Measurements from ENCODE around the gene SLC43A1.

Gene SLC43A1

DNA sequence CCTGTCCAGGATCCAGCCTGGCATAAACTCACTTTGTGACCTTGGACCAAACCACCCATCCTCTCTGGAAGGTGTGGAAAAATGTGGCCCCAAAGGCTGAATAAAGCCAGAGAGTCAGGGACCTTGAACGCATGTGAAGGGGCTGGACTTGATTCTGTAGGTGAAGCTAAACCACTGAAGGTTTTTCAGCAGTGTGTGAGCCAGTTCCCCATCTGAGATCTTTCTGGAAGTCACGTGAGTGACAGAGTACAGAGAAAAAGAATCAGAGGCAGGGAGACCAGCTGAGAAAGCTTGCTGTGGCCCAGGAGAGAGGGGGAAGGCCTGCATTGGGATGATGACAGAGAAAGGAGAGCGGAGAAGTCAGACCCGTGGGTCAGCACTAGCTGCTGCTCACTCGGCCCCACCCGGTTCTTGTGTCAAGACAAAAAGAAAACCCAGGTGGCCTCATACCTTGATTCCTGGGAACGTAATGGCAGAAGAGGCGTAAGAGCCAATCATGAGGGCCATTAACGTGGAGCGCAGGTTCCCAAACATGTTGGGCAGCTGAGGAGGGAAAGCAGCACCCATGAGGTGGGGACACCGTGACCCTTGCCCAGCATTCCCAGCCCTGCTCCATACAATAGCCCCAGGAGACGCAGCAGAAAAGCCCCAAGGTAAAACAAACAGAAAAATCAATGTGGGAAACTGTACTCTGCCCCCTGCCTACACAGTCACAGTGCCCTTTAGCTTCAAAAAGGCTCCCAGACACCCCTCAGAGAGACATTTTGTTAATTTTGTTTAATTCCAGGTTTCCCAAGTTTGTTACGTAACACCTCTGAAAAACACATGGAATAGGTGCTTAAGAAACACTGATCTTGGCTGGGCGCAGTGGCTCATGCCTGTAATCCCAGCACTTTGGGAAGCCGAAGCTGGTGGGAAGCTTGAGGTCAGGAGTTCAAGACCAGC lies 17.9 kb downstream of the SLC43A1 start:
- DNase-seq (ENCODE audit: low read depth), result no peak

DNA sequence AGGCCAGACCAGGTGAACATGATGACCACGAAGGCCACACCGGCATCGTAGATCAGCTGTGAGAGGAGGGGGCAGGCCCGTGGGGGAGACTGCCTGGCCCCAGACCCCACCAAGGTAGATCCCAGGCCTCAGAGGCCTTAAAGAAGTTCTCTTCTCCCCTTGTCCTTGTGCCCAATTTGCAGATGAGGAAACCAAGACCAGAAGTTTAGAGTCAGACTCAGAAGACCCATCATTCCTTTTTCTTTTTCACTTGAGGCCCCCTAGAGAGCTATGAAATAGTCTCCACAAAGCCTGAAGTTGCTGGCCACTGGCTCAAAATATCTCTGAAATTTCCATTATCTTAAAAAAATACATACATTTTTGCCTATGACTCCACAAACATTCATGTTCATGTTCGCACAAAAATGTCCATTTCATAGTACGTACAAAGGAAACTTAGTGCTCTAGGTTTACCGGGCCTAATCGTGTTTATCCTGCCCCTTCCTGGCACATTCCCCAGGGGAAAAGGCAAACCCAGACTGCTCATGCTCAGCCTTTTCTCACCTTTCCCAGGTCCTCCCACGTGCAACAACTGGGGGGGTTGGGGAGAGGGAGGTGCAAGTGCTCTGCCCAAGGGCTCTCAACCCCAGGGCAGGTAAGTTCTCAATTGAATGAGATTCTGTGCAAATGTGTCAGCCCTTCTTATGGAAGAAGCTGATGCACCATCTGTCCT lies 19.2 kb downstream of the SLC43A1 start:
- no peak for DNase-seq (ENCODE audit: low read depth)

DNA sequence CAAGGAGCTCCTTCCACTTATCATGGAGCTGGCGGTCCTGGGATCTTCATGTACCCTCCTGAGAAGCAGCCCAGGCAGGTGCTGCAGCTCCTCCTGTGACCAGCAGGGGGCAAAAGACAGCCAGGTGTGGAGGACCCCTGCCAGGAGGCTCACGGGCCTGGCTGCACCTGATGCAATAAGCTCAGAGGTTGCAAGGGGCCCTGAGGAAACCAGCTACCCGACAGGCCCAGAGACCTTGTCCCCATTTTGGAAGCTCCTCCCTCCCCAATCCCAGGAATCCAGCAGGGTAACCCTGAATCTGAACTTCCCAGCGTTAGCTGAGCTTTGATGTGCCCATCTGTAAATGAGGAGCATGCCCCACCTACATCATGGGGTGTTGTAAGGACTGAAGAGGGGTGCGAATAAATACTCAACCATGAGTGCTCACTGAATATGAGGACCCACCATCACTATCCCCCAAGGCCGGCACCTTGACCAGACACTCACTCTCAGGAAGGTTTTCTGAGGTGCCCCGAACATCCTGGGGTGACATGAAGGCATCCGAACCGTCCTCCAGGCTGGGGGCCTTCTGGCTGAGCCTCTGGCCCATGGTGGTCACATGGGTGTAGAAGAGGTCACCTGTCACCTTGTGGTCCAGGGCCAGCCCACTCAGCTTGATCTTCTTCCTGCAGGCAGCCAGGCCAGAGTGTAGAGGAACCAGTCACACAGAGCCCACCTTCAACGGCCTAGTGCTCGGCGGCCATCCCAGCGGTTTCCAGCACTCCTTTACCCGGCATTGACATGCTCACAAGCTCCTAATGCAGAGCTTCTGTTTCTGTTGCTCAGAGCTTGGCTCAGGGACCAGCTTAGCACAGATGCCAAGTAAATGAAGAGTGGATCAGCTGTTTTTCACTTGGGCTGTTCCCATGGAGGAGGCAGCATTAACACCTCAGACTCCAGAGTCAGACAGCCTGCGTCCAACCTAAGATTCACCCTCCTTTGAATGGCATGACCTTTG lies 21.7 kb downstream of the SLC43A1 start:
- DNase-seq (ENCODE audit: low read depth), result peak; percentile 59

DNA sequence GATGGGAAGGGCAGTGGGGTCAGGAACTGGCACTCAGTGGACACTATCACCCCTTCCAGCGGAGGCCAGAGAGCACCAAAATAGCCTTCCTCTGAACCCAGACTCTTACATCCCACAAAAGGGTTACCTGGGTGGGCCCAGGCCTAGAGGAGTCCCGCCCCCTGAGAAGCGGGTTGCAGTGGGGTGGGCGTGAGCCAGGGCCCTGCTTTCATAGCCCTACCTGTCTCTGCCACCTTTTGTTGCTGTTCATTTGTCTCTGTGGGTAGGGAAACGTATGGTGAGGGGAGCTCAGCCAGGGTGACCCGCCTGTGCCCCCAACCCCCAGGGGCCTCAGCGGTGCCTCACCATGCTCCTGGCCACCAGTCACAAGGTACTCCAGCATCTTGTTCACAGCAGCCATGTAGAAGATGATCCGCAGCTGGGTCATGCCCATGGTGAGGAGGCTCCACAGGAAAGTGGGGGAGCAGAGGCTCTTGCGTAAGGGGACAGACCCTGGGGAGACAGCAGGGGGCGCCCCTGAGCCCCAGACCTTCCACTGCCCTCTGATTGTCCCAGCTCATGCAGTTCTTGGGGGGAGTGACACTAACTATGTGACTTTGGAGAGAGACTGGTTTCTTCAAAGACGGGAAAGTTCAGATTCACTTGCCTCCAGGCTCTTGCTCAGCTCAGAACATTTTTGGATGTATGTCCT lies 24.0 kb downstream of the SLC43A1 start:
- DNase-seq (ENCODE audit: low read depth), result peak; percentile 30

DNA sequence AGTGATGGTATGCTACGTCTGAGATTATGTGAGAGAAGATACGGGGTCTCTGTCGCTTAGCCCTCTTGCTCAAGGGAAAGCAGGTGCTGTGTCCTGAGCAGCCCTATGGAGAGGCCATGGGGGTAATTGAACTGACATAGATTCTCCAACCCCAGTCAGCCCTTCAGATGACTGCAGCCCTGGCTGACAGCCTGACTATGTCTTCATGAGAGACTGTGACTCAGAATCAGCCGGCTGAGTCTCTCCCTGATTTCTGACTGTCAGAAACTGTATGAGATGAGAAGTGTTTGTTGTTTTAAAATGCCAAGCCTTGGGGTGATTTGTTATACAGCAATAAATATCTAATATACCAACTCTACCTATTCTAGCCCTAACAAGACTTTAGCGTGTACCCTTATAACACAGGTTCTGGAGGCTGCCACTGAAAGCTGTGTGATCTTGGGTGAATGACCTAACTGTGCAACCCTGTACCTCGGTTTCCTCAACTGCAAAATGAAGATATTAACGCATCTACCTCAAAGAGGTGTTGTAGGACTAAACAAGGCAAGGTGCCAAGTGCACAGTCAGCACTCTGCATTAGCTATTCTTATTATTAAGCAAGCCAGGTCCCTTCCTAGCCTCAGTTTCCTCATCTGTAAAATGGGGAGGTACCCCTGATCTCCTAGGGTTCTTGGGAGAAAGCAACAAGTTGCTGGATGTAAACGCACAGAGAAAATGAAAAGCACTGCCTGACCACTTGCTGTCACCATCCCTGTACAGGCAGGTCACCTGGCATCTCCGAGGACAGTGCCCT lies 24.9 kb downstream of the SLC43A1 start:
- no peak for DNase-seq (ENCODE audit: low read depth)

DNA sequence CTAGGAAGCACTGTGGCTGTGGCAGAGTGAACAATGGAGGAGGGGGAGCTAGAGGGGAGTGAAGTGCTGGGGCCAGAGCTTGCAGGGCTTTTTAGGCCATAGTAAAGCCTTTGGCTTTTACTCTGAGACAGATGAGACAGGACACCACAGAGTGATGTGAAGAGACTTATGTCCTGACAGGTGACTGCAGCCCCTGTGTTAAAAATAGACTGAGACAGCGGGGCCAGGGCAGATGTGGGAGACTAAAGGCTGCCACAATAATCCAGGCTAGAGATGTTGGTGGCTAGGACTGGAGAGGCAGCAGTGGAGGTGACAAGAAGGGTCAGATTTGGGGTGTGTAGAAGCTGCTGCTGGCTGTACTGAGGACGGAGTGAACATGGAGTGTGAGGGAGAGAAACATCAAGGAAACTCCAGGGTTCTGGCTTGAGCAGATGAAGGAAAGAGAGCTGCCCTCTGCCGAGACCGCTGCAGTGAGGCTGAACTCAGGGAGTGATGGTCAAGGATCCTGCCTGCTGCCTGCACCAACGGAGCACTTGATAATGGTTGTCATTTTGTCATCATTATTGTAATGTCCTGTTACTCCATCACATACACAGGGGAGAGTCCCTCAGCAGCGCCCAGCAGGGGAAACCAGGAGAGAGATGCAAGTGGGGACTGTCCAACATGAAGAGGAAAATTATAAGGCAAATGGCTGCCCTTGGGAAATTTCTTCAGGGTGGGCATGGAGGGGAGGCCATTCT lies 27.4 kb downstream of the SLC43A1 start:
- no peak for DNase-seq (ENCODE audit: low read depth)

DNA sequence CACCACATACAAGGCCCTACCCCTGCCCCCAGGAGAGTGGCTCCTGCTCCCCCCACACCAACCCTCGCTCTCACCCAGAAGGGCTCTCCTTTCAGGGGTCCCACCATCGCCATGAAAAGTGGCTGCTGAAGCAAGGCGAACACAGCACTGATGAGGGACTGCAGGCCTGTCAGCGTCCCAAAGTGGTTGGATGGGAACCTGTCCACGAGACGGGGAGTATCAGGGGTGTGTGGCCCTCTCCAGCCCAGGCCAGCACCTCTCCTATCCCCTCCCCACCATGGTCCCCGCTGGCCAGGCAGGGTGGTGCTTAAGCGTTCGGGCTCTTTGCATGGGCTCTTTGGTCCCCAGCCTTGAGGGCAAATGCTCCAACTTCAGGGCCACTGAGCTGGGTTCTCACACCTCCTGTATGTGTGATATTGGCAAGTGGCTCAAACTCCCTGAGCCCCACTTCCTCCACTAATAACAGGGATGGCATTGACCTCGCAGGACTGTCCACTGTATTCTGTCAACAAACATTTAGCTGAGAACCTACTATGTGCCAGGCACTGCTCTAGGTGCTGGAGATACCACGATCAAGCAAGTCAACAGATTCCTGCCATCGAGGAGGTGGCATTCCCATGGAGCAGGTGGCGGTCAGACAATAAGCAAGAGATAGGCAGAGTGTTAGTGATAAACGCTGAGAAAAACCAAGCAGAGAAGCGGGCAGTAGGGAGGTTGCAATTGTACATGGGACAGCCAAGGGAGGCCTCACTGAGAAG lies 28.3 kb downstream of the SLC43A1 start:
- DNase-seq (ENCODE audit: low read depth), result no peak

DNA sequence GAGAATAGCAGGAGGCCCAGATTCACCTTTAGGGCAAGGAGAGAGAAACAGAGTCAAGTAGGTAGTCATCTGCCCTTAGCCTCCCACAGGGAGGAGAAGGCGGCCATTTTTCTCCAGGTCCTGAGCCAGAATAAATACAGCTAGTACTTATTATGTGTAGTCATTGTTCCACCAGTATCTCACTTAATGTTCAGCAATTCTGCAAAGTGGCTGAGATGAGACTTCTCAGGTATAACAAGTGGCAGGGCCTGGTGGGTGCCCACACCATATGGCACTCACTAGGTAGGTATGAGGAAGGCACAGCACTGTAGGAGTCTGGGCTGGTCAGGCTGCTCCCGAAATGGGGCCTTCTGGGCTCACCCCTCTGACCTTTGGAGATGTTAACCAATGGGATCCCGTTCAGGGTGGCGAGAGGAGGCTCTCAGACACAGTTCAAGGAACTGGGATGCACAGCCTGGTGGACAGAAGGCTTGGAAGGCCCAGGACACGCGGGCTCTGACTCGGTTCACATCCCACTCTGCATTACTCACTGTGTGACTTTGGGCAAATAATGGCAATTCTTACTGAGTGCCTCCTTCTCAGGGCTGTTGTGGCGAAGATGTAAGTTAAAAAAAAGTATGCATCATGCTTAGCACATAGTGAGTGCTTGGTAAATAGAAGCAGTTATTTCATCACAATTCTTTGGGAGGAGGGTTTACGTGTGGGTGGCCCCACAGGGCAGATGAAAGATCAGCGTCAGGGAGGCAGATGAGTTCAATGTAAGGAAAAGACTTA lies 30.1 kb downstream of the SLC43A1 start:
- DNase-seq (ENCODE audit: low read depth), result no peak

DNA sequence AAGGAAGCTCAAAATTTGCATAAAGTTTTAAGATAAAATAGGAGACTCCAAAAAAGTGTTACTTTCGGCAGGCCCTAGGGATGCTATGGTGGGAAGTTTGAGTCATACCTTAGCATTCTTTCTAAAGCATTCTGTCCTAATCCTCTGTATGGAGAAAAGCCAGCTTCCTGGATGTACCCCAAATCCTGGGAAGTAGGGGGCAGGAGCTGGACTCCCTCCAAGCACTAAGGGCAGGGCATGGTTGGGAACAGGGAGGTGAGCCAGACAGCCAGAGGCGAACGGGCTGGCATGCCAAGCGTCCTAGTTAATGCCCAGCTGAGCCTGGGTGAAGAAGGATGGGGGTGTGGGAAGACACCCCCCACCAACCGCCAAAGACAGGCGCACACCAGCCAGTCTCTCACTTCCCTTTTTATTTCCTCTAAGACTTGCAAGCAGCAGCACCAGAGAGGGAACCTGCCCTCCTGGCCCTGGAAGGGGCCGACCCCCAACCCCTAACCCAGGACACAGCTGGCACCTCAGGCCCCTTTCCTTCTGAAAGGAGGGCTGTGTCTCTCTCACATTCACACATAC lies 31.3 kb downstream of the SLC43A1 start:
- DNase-seq (ENCODE audit: low read depth), result no peak

DNA sequence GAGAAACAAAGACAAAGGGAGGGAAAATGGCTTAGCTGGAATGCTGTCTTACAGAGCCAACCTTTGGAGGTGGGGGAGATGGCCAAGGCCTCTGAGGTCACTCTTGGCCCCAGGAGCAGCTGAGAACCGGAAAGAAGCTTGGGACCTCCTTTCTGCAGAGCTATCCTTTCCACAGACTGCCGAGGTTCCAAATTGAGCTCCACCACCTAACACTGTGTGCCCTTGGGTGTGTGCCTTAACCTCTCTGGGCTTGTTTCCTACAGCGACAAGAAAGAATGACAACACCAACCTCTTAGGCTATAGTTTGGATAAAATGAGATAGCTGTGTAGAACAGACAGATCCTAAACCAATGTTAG lies 32.0 kb downstream of the SLC43A1 start:
- no peak for DNase-seq (ENCODE audit: low read depth)

DNA sequence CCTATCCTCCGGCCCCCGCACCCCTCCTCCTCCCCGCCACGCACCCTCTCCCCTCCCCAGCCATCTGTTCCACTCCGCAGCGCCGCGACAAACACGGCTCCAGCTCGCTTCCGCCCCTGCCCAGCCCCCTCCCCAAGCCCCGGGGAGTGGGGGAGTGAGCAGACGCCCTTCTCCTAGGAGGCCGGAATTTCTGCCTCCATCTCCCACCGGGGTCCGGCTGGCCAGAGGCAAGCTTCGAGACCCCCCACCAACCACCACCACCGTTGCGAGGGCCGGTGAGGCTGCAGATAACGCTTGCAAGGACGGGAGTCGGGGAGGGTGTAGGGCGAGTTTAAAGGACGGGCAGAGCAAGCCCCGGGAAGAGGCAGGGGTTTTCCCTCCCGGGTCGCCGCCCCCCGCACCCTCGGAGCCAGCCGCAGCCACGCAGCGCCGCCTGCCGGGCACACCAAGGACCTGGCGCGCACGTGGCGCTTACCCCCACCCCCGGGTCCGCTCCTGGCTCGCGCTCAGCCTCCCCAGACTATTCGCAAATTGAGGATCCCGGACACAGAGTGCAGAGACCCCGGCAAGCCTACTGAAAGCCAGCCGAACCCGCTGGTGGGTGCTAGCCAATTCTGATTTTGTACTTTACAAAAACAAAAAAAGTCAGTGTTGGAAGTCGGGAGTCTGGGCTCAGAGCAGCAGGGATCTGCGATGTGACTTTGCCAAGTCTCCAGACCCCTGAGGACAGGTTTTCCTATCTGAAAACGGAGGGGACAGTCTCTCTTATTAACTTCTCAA lies 32.5 kb downstream of the SLC43A1 start:
- peak; percentile 62 for DNase-seq (ENCODE audit: low read depth)

DNA sequence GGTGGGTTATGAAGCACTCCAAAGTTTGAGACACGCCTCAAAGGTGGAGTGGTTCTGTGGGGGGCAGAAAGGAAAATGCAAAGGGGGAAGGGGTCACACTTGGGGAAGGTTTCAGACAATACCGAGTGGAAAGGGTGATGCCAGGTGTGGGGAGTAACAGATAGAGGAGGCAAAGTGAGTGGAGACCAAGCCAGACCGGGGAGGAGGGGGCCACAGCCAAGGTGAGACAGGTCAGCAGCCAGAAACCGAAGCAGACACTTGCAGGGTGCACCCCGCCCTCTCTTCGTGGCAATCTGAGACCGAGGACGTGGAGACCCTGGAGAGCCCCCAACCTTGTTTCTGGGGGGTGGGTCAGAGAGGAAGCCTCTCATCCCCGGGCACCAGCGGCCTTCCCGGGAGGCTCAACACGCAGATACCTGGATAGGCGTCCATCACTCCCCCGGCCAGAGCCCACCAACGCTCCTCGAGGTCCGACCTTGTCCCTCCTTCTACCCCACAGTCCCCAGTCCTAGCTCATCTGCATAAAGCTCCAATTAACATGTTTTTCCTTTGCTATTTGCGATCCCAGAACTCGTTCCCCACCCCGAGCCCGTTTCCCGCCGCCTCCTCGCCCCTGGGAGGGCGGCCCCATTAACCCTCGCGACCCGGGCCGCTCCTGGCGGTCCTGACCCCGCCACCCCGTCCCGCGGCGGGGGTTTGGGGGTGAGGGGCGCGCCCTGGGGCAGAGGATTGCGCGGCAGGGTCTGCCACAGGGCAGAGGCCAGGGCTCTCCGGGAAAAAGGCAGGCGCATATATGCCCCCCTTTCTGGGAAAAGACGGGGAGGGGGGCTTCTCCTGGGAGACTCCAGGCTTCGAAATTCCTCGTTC lies 33.4 kb downstream of the SLC43A1 start:
- no peak for DNase-seq (ENCODE audit: low read depth)

DNA sequence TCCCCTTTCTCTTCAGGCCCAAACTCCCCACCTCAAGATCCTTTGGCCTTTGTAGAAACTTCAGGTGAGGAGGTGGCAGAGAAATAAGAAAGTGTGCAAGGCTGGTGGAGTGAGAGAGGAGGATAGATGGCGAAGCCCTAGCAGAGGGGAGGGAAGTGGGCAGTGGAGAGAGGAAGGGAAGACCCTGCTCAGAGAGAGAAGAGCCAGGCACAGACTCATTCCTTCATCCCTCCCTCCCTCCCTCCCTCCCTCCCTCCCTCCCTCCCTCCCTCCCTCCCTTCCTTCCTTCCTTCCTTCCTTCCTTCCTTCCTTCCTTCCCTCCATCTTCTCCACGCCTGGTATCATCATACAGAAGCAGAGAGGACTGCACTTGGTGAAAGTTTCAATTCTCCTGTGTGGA lies 34.2 kb downstream of the SLC43A1 start:
- no peak for DNase-seq (ENCODE audit: low read depth)

DNA sequence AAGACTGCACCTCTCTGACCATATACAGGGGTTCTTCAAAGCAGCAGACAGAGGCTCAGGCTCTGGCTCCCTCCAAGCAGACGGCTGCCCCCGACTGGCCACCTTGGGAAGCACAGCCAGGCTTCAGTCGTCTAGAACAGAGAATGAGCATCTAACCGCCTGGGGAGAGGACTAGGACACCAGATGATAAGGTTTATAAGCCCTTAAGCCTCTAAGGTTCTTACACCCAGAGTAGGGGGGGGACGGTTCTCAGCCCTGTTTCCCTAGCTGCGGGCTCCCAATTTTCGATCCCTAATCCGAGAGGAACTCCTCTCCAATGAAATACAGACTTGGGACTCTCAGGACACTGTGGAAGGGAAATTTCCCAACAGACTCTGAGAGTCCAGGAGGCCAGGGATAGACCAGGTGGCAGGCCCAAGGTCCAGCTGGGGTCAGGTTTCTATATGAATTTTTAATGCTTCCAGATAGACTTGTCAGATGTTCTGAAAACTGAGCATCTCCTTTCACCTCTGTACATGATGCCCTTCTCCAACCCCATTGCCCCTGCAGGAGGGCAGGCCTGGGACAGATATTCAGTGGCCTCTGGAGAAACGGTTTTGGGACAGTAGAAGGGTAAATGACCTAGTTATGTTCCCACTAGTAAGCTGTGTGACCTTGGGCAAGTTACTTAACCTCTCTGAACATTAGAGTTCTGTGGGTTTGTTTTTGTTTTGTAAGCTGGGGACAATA lies 34.9 kb downstream of the SLC43A1 start:
- DNase-seq (ENCODE audit: low read depth), result peak; percentile 57

DNA sequence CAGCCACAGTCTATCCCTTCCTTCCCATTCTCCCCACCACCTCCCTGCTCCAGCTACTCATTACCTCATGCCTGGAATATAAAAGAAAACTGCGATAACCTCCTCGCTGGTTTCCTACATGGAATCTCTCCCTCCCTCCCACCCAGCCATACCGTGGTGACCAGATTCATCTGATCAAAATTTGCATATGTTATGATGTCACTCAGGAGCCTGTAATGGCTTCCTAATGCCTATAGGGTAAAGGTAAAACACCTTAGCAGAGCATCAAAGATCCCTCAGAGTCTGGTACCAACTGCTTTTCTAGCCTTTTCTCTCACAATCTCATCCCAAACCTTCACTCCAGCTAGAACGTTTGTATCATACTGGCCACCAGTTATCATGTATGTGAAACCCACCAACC lies 35.6 kb downstream of the SLC43A1 start:
- no peak for DNase-seq (ENCODE audit: low read depth)
